DND-41 (cell line): ENCODE results near the gene COTL1.

Experiments used
- ATAC-seq: fragments of 200-7000 bp; cut with Tn5 transposase; 3 replicates; pipeline ENCODE4 v1.9.1; 2021; ENCODE audit warnings: low read depth; ENCODE audit not compliant: insufficient read depth
- DNase-seq: peaks from one replicate; pipeline ENCODE4 v3.0.0-alpha.2; 2020
- H2AFZ ChIP-seq: 2 replicates; pipeline ENCODE4 v1.6.0; 2012; ENCODE audit warnings: low read depth, low read length
- H3K27ac ChIP-seq: 2 replicates; pipeline ENCODE4 v1.5.1; 2012; ENCODE audit warnings: low read length, inconsistent platforms
- H3K27me3 ChIP-seq: fragments of 200-600 bp; sonication (generic); 2 replicates; pipeline ENCODE4 v1.6.0; 2012; ENCODE audit warnings: low read length, mild to moderate bottlenecking, inconsistent platforms; ENCODE audit not compliant: insufficient read depth, poor library complexity
- H3K36me3 ChIP-seq: 2 replicates; pipeline ENCODE4 v1.5.1; 2012; ENCODE audit warnings: low read length, inconsistent platforms; ENCODE audit not compliant: insufficient read depth
- H3K4me1 ChIP-seq: 2 replicates; pipeline ENCODE4 v1.5.1; 2012; ENCODE audit warnings: mild to moderate bottlenecking, low read length; ENCODE audit not compliant: insufficient read depth
- H3K4me2 ChIP-seq: 2 replicates; pipeline ENCODE4 v1.6.0; 2012; ENCODE audit warnings: mild to moderate bottlenecking, moderate library complexity, low read length, inconsistent platforms; ENCODE audit not compliant: insufficient read depth
- H3K4me3 ChIP-seq, 2 experiments: fragments of 200-600 bp in 1 of 2; shearing (Covaris generic) in 1 of 2; 2 replicates each; pipeline ENCODE4 v1.5.1; 2012 to 2016; ENCODE audit warnings: inconsistent platforms in 2 of 2, low read length in 2 of 2, mild to moderate bottlenecking in 2 of 2, low read depth in 1 of 2, moderate library complexity in 1 of 2
- H3K79me2 ChIP-seq: 2 replicates; pipeline ENCODE4 v1.6.0; 2012; ENCODE audit warnings: low read length, inconsistent platforms; ENCODE audit not compliant: insufficient read depth
- H3K9ac ChIP-seq: 2 replicates; pipeline ENCODE4 v1.6.0; 2012; ENCODE audit warnings: low read depth, mild to moderate bottlenecking, inconsistent platforms, low read length, moderate library complexity
- H3K9me3 ChIP-seq: 2 replicates; pipeline ENCODE4 v1.5.1; 2012; ENCODE audit warnings: low read length, moderate library complexity, mild to moderate bottlenecking, inconsistent platforms; ENCODE audit not compliant: insufficient read depth, severe bottlenecking
- H4K20me1 ChIP-seq: 2 replicates; pipeline ENCODE4 v1.6.0; 2012; ENCODE audit warnings: low read length; ENCODE audit not compliant: insufficient read depth
- CTCF ChIP-seq: IDR thresholded peaks from 2 replicates; pipeline ENCODE4 v1.5.1; 2012; ENCODE audit warnings: borderline replicate concordance, low read length, moderate library complexity, mild to moderate bottlenecking; ENCODE audit not compliant: poor library complexity, severe bottlenecking; ENCODE audit errors: extremely low read depth
- EZH2 ChIP-seq: IDR thresholded peaks from 3 replicates; pipeline ENCODE4 v1.6.1; 2012; ENCODE audit warnings: borderline replicate concordance, low read depth, mild to moderate bottlenecking, moderate library complexity, low read length, inconsistent platforms; ENCODE audit not compliant: severe bottlenecking

Gene COTL1

DNA sequence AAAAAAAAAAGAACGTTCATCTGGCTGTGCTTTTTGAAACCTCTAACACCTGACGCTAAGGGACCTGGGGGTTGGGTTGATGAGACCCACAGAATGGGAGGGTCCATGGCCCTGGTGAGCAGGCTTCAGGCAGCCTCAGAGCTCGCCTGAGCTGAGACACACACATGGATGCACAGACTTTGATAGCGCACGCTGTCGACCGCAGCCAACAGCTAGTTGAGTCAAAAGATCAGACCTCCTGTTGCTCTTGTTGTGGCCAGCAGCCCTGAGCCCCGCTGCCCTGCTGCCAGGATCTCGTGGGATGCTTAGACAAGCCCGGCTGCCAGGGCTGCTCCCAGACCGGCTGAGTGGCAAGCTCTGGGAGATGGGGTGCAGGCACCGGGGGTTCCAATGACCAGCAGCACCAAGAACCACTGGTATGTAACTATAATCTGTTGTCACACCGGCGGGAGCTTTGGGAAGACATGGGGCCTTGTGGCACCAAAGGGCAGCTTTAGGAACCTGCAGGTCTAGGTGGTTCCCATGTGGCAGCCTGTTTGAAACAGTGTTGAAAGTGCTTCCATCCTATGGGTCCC is 93.4 kb downstream of the COTL1 start:
- no peaks in the 10 kb centered on the region; the same call in 1 of the 2 replicates for H4K20me1 ChIP-seq
- no peaks in the 10 kb centered on the region for H3K79me2 ChIP-seq
- H3K4me2 ChIP-seq = no peak overlapping the region
- no peak overlapping the region for H3K9ac ChIP-seq
- H3K27me3 ChIP-seq = peaks cover 15% of the 10 kb centered on the region
- no peaks in the 10 kb centered on the region for H3K36me3 ChIP-seq
- H3K4me1 ChIP-seq = no peaks in the 10 kb centered on the region
- no peak for DNase-seq
- H3K4me3 ChIP-seq = no peak overlapping the region
- H3K9me3 ChIP-seq = no peaks in the 10 kb centered on the region
- H3K27ac ChIP-seq = no peak overlapping the region
- ATAC-seq = no peak
- no peak overlapping the region for H2AFZ ChIP-seq
- no peak for TF ChIP-seq EZH2
- TF ChIP-seq CTCF = no peak

DNA sequence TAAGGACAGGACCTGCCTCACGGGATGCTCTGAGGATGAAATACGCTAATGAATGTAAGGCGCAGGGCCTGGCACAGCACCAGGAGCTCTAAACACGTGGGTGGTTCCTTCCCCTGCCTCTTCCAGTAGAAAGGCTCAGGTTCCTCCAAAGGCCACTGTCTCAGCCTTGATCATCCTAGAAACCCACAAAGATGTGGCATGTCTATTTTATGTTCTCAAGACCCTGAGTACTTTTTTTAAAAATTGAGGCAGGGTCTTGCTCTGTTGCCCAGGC is 96.4 kb downstream of the COTL1 start:
- no peaks in the 10 kb centered on the region for H3K9me3 ChIP-seq
- DNase-seq = no peak

GRCh38 chr16:84520725-84521496 is 97.0 kb downstream of the COTL1 start:
- Histone ChIP-seq H3K27ac (no peak overlapping the region), H2AFZ (no peak overlapping the region), H3K27me3 (peaks cover 12% of the 10 kb centered on the region), H3K4me1 (no peaks in the 10 kb centered on the region), H3K9me3 (no peaks in the 10 kb centered on the region), H3K4me3 (no peak overlapping the region), H4K20me1 (no peaks in the 10 kb centered on the region), H3K4me2 (no peak overlapping the region), H3K79me2 (no peaks in the 10 kb centered on the region), H3K36me3 (no peaks in the 10 kb centered on the region), H3K9ac (no peak overlapping the region)
- DNase-seq = no peak
- no peak for TF ChIP-seq CTCF
- no peak for TF ChIP-seq EZH2
- ATAC-seq = no peak

More for the DNA sequence above, 96.4 kb downstream of the COTL1 start:
- Histone ChIP-seq H3K27me3 (peaks cover 13% of the 10 kb centered on the region), H3K79me2 (no peaks in the 10 kb centered on the region), H3K4me3 (no peak overlapping the region), H3K4me1 (no peaks in the 10 kb centered on the region), H2AFZ (no peak overlapping the region), H4K20me1 (no peaks in the 10 kb centered on the region), H3K4me2 (no peak overlapping the region), H3K36me3 (no peaks in the 10 kb centered on the region), H3K9ac (no peak overlapping the region), H3K27ac (no peak overlapping the region)
- TF ChIP-seq CTCF (no peak), EZH2 (no peak)
- no peak for ATAC-seq
